Testis (tissue), 3 donors: Measurements from ENCODE around the gene PACSIN1. TPM values are rescaled to one million over a fixed set of nuclear protein-coding genes. Genes with fewer than 3 reads are reported as not detected.

Source experiments
- DNase-seq: peaks from one replicate; pipeline ENCODE4 v3.0.0-alpha.2; 2019
- H3K27ac ChIP-seq, 2 donors: fragments of 200-600 bp; sonication (generic); one replicate each; pipeline ENCODE4 v1.5.1; 2019
- H3K27me3 ChIP-seq: fragments of 200-600 bp; sonication (generic); one replicate; pipeline ENCODE4 v1.5.1; 2019
- H3K36me3 ChIP-seq: fragments of 200-600 bp; sonication (generic); one replicate; pipeline ENCODE4 v1.5.1; 2017; ENCODE audit warnings: low read depth; ENCODE audit errors: missing control alignments
- H3K4me1 ChIP-seq: fragments of 200-600 bp; sonication (generic); one replicate; pipeline ENCODE4 v1.5.1; 2019
- H3K4me3 ChIP-seq, 2 donors: fragments of 200-600 bp; sonication (generic); one replicate each; pipeline ENCODE4 v1.5.1; 2017 to 2019
- H3K9me3 ChIP-seq: fragments of 200-600 bp; sonication (generic); one replicate; pipeline ENCODE4 v1.5.1; 2017
- POLR2A ChIP-seq: fragments of 450-650 bp; IDR thresholded peaks from one replicate; pipeline ENCODE4 v1.6.1; 2017; ENCODE audit warnings: antibody characterized with exemption, mild to moderate bottlenecking, moderate library complexity
- WGBS, 2 donors: methylation state at CpG; one replicate each; pipeline ENCODE4 v1.1.5; 2018; 5-methylcytosine and 5-hydroxymethylcytosine counted together
- intact Hi-C: fragments of 100-400 bp; cut with DNase I; formaldehyde crosslinking; loops from one replicate; pipeline ENCODE4 v1.15.1; 2023; ENCODE audit warnings: low total_unique reads
- polyA plus RNA-seq: library from polyadenylated mRNA; stranded (reverse); fragments of 350-450 nt; fragmentation: Illumina TruSeq; extraction: RNeasy Lipid Tissue Mini Kit (QIAGEN cat#74804); gene quantifications from one replicate; pipeline ENCODE4 v1.2.3, GENCODE V29; 2014; ENCODE audit warnings: low read depth, low replicate concordance; ENCODE audit not compliant: insufficient read depth
- total RNA-seq, 2 donors: library from RNA; depleted of rRNA; stranded (reverse); fragments of >200 nt; gene quantifications; one replicate each; pipeline ENCODE4 v1.2.3, GENCODE V29; 2016
- TF ChIP-seq, protein P1 (sequence below), 3 experiments: fragments of 450-650 bp in 2 of 3; fragments of 200-600 bp in 1 of 3; sonication (generic) in 1 of 3; IDR thresholded peaks; one replicate each; pipeline ENCODE4 v1.5.1; 2016 to 2019; ENCODE audit warnings: antibody characterized with exemption in 3 of 3, mild to moderate bottlenecking in 2 of 3, moderate library complexity in 1 of 3

PACSIN1 gene
- total and polyA plus RNA-seq, 3 donors from 2014 or later: 2.1 to 3.1 (median 2.5) TPM

DNA sequence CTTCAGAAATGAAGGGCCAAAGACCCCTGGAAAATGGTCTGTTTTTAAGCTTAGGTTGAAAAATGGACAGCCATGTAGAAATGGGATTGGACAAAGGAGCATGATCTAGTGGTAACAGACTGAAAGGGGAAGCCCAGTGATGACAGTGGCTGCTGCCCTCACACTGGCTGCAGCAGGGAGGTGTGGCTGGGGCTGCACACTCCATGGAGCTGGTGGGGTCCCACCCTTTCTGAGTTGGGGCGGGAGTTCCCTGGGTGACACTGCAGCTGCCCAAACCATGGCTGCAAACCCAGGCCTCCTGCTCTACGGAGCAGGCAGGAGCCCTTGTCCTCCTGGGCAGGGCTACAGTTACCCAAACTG lies 8.5 kb upstream of the PACSIN1 start:
- H3K4me1 ChIP-seq: no peaks in the 10 kb centered on the region
- no peaks in the 10 kb centered on the region for H3K9me3 ChIP-seq
- WGBS, 2 donors: 80 to 82% methylated on average over 1 to 2 of the region's 2 CpGs
- TF ChIP-seq, protein P1, sequence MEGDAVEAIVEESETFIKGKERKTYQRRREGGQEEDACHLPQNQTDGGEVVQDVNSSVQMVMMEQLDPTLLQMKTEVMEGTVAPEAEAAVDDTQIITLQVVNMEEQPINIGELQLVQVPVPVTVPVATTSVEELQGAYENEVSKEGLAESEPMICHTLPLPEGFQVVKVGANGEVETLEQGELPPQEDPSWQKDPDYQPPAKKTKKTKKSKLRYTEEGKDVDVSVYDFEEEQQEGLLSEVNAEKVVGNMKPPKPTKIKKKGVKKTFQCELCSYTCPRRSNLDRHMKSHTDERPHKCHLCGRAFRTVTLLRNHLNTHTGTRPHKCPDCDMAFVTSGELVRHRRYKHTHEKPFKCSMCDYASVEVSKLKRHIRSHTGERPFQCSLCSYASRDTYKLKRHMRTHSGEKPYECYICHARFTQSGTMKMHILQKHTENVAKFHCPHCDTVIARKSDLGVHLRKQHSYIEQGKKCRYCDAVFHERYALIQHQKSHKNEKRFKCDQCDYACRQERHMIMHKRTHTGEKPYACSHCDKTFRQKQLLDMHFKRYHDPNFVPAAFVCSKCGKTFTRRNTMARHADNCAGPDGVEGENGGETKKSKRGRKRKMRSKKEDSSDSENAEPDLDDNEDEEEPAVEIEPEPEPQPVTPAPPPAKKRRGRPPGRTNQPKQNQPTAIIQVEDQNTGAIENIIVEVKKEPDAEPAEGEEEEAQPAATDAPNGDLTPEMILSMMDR (IDR thresholded peaks at IDR 0.05): no peak
- TF ChIP-seq POLR2A: no peak
- no peak overlapping the region for H3K4me3 ChIP-seq
- intact Hi-C loops: no loop called here
- no peaks in the 10 kb centered on the region for H3K27me3 ChIP-seq
- H3K36me3 ChIP-seq: no peaks in the 10 kb centered on the region
- H3K27ac ChIP-seq: no peak overlapping the region
- DNase-seq: no peak

DNA sequence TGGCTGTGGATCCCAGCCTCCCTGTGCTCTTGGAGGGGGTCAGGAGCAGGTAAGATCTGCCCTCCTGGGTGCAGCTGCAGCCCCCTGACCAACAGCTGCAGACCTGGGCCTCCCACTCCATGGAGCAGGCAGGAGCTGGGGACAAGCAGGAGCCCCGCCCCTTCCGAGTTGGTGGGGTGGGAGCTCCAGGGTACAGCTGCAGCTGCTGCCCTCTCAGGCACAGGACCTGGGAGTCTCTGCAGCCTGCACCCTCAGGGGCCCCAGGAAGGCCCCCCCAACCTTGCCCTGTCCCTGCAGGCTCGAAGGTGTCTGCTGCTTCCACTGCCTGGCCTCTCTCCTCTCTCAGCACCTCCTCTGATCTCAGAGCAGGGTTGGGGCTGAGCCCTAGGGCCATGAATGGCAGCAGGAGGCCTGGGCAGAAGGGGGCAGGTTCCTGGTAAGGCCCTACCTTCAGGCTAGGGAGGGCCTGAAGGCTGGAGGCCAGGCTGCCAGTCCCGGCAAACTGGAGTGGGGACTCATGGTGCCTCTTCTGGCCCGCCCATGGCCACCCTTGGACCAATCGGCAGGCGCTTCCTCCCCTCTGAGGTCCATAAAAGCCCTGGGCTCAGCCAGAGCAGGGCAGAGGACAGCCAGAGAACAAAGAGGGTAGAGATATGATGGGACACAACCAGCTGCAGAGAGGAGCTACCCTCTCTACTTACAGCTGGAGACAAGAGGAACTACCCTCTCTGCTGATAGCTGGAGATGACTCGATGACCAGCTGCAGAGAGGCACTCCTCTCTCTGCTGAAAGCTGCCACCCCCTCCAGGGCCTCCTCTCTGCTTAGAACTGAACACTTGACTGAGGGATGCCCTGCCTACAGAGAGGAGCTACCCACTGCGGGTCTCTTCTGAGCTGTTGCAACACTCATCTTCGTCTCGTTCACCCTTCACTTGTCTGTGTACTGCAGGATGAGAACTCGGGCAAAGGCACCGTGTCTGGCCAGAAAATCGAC lies 7.8 kb upstream of the PACSIN1 start:
- DNase-seq: no peak
- 84 to 91% methylated on average over 6 to 14 of the region's 14 CpGs for WGBS, 2 donors
- intact Hi-C loops: no loop called here
- Histone ChIP-seq H3K27ac (no peak overlapping the region), H3K4me3 (no peak overlapping the region), H3K9me3 (no peaks in the 10 kb centered on the region), H3K4me1 (no peaks in the 10 kb centered on the region), H3K36me3 (no peaks in the 10 kb centered on the region), H3K27me3 (no peaks in the 10 kb centered on the region)
- TF ChIP-seq, protein P1 (IDR thresholded peaks at IDR 0.05): no peak
- TF ChIP-seq POLR2A: no peak

DNA sequence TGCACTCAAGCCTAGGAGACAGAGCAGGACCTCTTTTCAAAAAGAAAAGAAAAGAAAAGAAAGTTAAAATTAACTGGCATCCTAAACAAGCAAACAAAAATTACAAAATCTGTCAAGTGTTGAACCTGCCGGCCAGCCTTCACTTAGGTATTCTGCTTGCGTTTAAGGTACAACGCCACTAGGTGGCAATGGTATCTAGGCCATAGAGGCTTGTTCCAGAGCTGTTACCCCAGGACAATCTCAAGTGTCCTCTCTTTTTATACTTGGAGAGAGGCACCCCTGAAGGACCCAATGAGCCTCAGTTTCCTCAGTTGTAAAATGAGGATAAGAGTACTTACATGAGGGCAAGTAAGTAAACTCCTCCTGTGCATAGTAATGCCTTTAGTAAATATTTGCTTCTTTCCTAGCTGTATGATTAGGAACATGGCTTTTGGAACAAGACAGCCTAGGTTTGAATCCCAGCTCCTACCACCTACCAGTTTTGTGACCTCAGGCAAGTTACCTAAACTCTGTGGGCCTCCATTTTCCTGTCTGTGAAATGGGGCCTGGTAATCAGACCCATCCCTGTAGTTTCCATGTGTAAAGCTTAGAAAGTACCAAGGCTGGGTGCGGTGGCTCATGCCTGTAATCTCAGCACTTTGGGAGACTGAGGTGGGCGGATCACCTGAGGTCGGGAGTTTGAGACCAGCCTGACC lies 5.8 kb upstream of the PACSIN1 start:
- Histone ChIP-seq H3K27ac (no peak overlapping the region), H3K4me1 (no peaks in the 10 kb centered on the region), H3K9me3 (no peaks in the 10 kb centered on the region), H3K4me3 (no peak overlapping the region), H3K27me3 (no peaks in the 10 kb centered on the region), H3K36me3 (no peaks in the 10 kb centered on the region)
- TF ChIP-seq, protein P1 (IDR thresholded peaks at IDR 0.05): peak; percentile 17 to 60 (median 33)
- no peak for TF ChIP-seq POLR2A
- intact Hi-C loops: no loop called here
- peak; percentile 71 for DNase-seq
- WGBS, 2 donors: 66 to 74% methylated on average over 6 of the region's 6 CpGs

- TF ChIP-seq, protein P1 (IDR thresholded peaks at IDR 0.05): no peak
- TF ChIP-seq POLR2A: no peak
- no peaks in the 10 kb centered on the region for H3K36me3 ChIP-seq
- no peaks in the 10 kb centered on the region for H3K9me3 ChIP-seq
- WGBS, 2 donors: 78 to 80% methylated on average over 5 of the region's 5 CpGs
- H3K27me3 ChIP-seq: no peaks in the 10 kb centered on the region
- DNase-seq: no peak
- no peaks in the 10 kb centered on the region for H3K4me1 ChIP-seq
- no peak overlapping the region for H3K4me3 ChIP-seq
- H3K27ac ChIP-seq: no peak overlapping the region
- intact Hi-C loops: no loop called here
Measured at GRCh38 chr6:34460796-34461507, 4.9 kb upstream of the PACSIN1 start.
